Fibroblast of the aortic adventitia (primary cell): ENCODE measurements around the gene HAND1. TPM values are rescaled to one million over a fixed set of nuclear protein-coding genes. Genes with fewer than 3 reads are reported as not detected.
A peak's percentile ranks its signal among the peaks of the same experiment; 100 is the strongest.

Experiments used
- DNase-seq: peaks from one replicate; pipeline ENCODE4 v3.0.0-alpha.2; 2010; ENCODE audit warnings: low read depth
- H3K4me3 ChIP-seq: 2 replicates; pipeline ENCODE4 v1.5.1; 2011; ENCODE audit warnings: low read depth, mild to moderate bottlenecking, control low read depth, low read length, moderate library complexity
- total RNA-seq: library from RNA; depleted of rRNA; stranded (reverse); fragments of >200 nt; gene quantifications from 2 replicates; pipeline ENCODE4 v1.2.3, GENCODE V29; 2012; ENCODE audit warnings: low replicate concordance
- TF ChIP-seq, protein P1 (sequence below): IDR thresholded peaks from 2 replicates; pipeline ENCODE4 v1.5.1; 2011; ENCODE audit warnings: mild to moderate bottlenecking, low read length, control low read depth, inconsistent platforms; ENCODE audit not compliant: insufficient read depth

The HAND1 gene
- total RNA-seq, 1 donor = not detected

DNA sequence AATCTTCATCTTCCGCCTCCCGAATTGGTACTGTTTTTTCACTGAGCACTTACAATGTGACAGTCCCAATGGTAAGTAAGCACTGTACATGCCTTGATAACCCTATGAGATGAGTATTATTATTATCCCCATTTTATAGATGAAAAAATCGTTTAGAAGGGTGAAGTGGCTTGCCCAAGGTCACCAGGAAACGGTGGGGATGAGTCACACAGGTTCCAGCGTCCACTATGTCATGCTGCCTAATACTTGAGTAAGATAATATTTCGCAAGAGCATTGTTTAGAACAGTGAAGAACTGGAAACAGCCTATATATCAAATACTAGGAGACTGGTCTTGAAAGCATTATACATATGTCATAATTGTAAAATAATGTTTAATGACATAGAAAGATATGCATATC lies 12.9 kb downstream of the HAND1 start:
- no peak overlapping the region for H3K4me3 ChIP-seq
- DNase-seq = peak; percentile 55
- TF ChIP-seq, protein P1, sequence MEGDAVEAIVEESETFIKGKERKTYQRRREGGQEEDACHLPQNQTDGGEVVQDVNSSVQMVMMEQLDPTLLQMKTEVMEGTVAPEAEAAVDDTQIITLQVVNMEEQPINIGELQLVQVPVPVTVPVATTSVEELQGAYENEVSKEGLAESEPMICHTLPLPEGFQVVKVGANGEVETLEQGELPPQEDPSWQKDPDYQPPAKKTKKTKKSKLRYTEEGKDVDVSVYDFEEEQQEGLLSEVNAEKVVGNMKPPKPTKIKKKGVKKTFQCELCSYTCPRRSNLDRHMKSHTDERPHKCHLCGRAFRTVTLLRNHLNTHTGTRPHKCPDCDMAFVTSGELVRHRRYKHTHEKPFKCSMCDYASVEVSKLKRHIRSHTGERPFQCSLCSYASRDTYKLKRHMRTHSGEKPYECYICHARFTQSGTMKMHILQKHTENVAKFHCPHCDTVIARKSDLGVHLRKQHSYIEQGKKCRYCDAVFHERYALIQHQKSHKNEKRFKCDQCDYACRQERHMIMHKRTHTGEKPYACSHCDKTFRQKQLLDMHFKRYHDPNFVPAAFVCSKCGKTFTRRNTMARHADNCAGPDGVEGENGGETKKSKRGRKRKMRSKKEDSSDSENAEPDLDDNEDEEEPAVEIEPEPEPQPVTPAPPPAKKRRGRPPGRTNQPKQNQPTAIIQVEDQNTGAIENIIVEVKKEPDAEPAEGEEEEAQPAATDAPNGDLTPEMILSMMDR = no peak

GRCh38 chr5:154464438-154464837 lies 13.6 kb downstream of the HAND1 start:
- TF ChIP-seq, protein P1 = no peak
- H3K4me3 ChIP-seq = no peak overlapping the region
- DNase-seq = no peak

DNA sequence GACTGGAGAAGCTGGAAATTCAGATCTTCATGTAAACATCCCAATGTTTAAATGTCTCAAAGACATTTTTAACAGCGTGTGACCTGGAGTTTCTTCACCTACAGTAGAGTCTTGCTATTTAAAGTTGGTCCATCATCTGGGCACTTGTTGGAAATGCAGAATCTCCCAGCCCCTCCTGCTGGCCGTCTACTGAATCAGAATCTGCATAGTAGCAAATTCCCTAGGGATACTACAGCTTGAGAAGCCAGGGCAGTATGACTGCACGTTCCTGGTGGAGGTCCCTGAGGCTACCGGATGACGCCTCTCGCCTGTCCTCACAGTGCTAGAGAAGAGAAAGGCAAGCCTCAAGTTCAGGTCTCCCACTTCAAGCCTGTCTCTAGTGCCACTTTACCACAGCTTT lies 16.5 kb downstream of the HAND1 start:
- TF ChIP-seq, protein P1 = no peak
- no peak overlapping the region for H3K4me3 ChIP-seq
- DNase-seq = peak; percentile 36

- H3K4me3 ChIP-seq = no peak overlapping the region
- TF ChIP-seq, protein P1 = no peak
- DNase-seq = no peak
These were observed 17.9 kb downstream of the HAND1 start for GRCh38 chr5:154460172-154460571.

- TF ChIP-seq, protein P1 = no peak
- no peak for DNase-seq
- no peak overlapping the region for H3K4me3 ChIP-seq
These were observed 19.0 kb downstream of the HAND1 start for GRCh38 chr5:154459015-154459414.

GRCh38 chr5:154456540-154456939 lies 21.5 kb downstream of the HAND1 start:
- TF ChIP-seq, protein P1 = no peak
- DNase-seq = no peak
- H3K4me3 ChIP-seq = no peak overlapping the region

- no peak for DNase-seq
- TF ChIP-seq, protein P1 = no peak
- no peak overlapping the region for H3K4me3 ChIP-seq
These were observed 22.4 kb downstream of the HAND1 start for GRCh38 chr5:154455585-154455984.
